OCI-LY7 (cell line): ENCODE measurements around the gene ZNF536. TPM values are rescaled to one million over a fixed set of nuclear protein-coding genes. Genes with fewer than 3 reads are reported as not detected.

Experiments
- BruUV-seq: library from RNA; stranded (reverse); fragments of 400-500 nt; replicated peaks from 2 replicates; lab custom pipeline; 2021; lab: Mats Ljungman, UMichigan
- CTCF ChIA-PET: fragments of 300-600 bp; sonication (Branson Sonifier 250); formaldehyde crosslinking; loops from one replicate; lab custom pipeline; 2022; ENCODE audit warnings: antibody characterized with exemption; ENCODE audit not compliant: unreplicated experiment; lab: Charles Lee
- POLR2A ChIA-PET: fragments of 300-600 bp; sonication (Branson Sonifier 250); formaldehyde crosslinking; loops from one replicate; lab custom pipeline; 2022; ENCODE audit warnings: antibody characterized with exemption; lab: Charles Lee
- DNase-seq: peaks from one replicate; pipeline ENCODE4 v3.0.0-alpha.2; 2015; ENCODE audit warnings: low spot score
- H2AFZ ChIP-seq: fragments of 200-600 bp; sonication (generic), shearing (Covaris generic); 2 replicates; pipeline ENCODE4 v1.6.1; 2014; ENCODE audit warnings: mild to moderate bottlenecking, antibody characterized with exemption, low read length, moderate library complexity
- H3K27ac ChIP-seq: fragments of 200-600 bp; sonication (generic); 2 replicates; pipeline ENCODE4 v1.5.1; 2014; ENCODE audit warnings: mixed run types, low read depth, mild to moderate bottlenecking, moderate library complexity, low read length, inconsistent platforms; ENCODE audit not compliant: poor library complexity, severe bottlenecking
- H3K36me3 ChIP-seq: fragments of 200-600 bp; sonication (generic); 2 replicates; pipeline ENCODE4 v1.6.1; 2014; ENCODE audit warnings: mild to moderate bottlenecking, antibody characterized with exemption, low read length, moderate library complexity, mixed read lengths; ENCODE audit not compliant: insufficient read depth
- H3K4me1 ChIP-seq: fragments of 200-600 bp; sonication (generic); 2 replicates; pipeline ENCODE4 v1.5.1; 2014; ENCODE audit warnings: mild to moderate bottlenecking, low read length; ENCODE audit not compliant: insufficient read depth, poor library complexity, severe bottlenecking
- H3K4me2 ChIP-seq: fragments of 200-600 bp; sonication (generic); 2 replicates; pipeline ENCODE4 v1.6.1; 2014; ENCODE audit warnings: mild to moderate bottlenecking, low read length
- H3K4me3 ChIP-seq: fragments of 200-600 bp; sonication (generic); 2 replicates; pipeline ENCODE4 v1.5.1; 2014; ENCODE audit warnings: mild to moderate bottlenecking, low read depth, low read length; ENCODE audit not compliant: poor library complexity, severe bottlenecking
- H3K79me2 ChIP-seq: fragments of 200-600 bp; sonication (generic); 2 replicates; pipeline ENCODE4 v1.6.1; 2016; ENCODE audit warnings: low read depth, mild to moderate bottlenecking, low read length, moderate library complexity, mixed read lengths; ENCODE audit not compliant: insufficient read depth
- H3K9me2 ChIP-seq: fragments of 200-600 bp; sonication (generic); 2 replicates; pipeline ENCODE4 v1.6.1; 2016; ENCODE audit warnings: mild to moderate bottlenecking, low read length, mixed read lengths; ENCODE audit not compliant: insufficient read depth
- H3K9me3 ChIP-seq: fragments of 200-600 bp; sonication (generic); 2 replicates; pipeline ENCODE4 v1.6.1; 2014; ENCODE audit warnings: mild to moderate bottlenecking, mixed run types, low read length, mixed read lengths
- H4K20me1 ChIP-seq: fragments of 200-600 bp; sonication (generic); 2 replicates; pipeline ENCODE4 v1.6.1; 2014; ENCODE audit warnings: mild to moderate bottlenecking, antibody characterized with exemption, low read length, moderate library complexity, mixed read lengths; ENCODE audit not compliant: insufficient read depth
- EZH2phosphoT487 ChIP-seq: fragments of 200-600 bp; sonication (generic); IDR thresholded peaks from 2 replicates; pipeline ENCODE4 v1.6.1; 2018; ENCODE audit warnings: low read depth, borderline replicate concordance, mild to moderate bottlenecking, mixed run types, antibody characterized with exemption, low read length, moderate library complexity, mixed read lengths
- intact Hi-C: fragments of 100-400 bp; cut with micrococcal nuclease; formaldehyde crosslinking; loops from one replicate; pipeline ENCODE4 v1.10.0; 2022; ENCODE audit not compliant: unreplicated experiment
- total RNA-seq, 2 experiments: library from RNA; depleted of rRNA in 1 of 2; stranded (reverse); fragments of >200 nt in 1 of 2; shearing (Covaris generic) in 1 of 2; gene quantifications; 2 replicates each; pipeline ENCODE4 v1.2.3, GENCODE V29; 2014 to 2022
- TF ChIP-seq, protein P1 (sequence below): fragments of 200-600 bp; sonication (generic); conservative IDR thresholded peaks from 2 replicates; pipeline ENCODE4 v1.5.1; 2014; ENCODE audit warnings: mild to moderate bottlenecking, antibody characterized with exemption, low read length, moderate library complexity, mixed read lengths

ZNF536 gene
- total RNA-seq, 2 experiments from 2014 or later = 0.06 to 0.30 TPM

DNA sequence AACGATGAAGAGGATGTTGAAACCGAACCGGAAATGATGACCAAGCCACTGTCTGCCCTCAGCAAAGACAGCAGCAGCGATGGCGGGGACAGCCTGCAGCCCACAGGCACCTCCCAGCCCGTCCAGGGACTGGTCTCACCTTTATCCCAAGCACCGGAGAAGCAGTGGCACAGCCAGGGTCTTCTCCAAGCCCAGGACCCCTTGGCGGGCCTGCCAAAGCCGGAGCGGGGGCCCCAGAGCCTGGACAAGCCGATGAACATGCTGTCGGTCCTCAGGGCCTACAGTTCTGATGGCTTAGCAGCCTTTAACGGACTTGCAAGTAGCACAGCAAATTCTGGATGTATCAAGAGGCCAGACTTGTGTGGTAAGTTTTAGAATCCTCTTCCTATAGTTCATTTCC lies 177.0 kb downstream of the ZNF536 start:
- BruUV-seq = no TSS peak
- H3K9me2 ChIP-seq = no peaks in the 10 kb centered on the region
- DNase-seq = no peak
- H3K36me3 ChIP-seq = no peaks in the 10 kb centered on the region
- peaks cover 10% of the 10 kb centered on the region for H3K4me1 ChIP-seq
- TF ChIP-seq, protein P1, sequence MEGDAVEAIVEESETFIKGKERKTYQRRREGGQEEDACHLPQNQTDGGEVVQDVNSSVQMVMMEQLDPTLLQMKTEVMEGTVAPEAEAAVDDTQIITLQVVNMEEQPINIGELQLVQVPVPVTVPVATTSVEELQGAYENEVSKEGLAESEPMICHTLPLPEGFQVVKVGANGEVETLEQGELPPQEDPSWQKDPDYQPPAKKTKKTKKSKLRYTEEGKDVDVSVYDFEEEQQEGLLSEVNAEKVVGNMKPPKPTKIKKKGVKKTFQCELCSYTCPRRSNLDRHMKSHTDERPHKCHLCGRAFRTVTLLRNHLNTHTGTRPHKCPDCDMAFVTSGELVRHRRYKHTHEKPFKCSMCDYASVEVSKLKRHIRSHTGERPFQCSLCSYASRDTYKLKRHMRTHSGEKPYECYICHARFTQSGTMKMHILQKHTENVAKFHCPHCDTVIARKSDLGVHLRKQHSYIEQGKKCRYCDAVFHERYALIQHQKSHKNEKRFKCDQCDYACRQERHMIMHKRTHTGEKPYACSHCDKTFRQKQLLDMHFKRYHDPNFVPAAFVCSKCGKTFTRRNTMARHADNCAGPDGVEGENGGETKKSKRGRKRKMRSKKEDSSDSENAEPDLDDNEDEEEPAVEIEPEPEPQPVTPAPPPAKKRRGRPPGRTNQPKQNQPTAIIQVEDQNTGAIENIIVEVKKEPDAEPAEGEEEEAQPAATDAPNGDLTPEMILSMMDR = no peak
- TF ChIP-seq EZH2phosphoT487 = no peak
- ChIA-PET CTCF (no interaction called here), POLR2A (no interaction called here)
- no peak overlapping the region for H2AFZ ChIP-seq
- no peaks in the 10 kb centered on the region for H3K9me3 ChIP-seq
- no peaks in the 10 kb centered on the region for H4K20me1 ChIP-seq
- H3K27ac ChIP-seq = no peak overlapping the region
- no peaks in the 10 kb centered on the region for H3K79me2 ChIP-seq
- no peak overlapping the region for H3K4me3 ChIP-seq
- H3K4me2 ChIP-seq = no peak overlapping the region
- intact Hi-C loops = no loop called here

DNA sequence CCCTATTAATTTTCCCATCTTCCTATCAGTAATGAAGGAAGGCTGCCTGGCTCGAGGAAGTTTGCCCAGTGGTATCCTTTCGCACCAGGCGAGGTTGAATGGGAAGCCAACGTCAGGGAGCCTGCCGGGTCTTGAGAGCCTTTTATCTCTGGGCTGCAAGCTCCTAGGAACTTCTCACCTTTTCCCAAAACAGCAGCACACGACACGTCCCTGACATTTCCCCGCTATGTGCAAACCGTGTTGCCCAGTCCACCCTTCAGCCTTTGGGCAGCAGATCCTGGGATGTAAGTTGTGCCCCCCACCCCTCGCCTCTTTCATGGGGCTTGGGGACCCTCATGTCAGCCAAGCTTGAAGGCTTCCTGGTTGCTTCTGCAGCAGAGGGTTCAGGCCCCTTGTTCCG lies 179.1 kb downstream of the ZNF536 start:
- Histone ChIP-seq H3K79me2 (no peaks in the 10 kb centered on the region), H3K4me3 (no peak overlapping the region), H2AFZ (no peak overlapping the region), H4K20me1 (no peaks in the 10 kb centered on the region), H3K9me2 (no peaks in the 10 kb centered on the region), H3K27ac (no peak overlapping the region), H3K4me1 (peaks cover 10% of the 10 kb centered on the region), H3K4me2 (no peak overlapping the region), H3K36me3 (no peaks in the 10 kb centered on the region), H3K9me3 (no peaks in the 10 kb centered on the region)
- intact Hi-C loops = no loop called here
- no peak for TF ChIP-seq EZH2phosphoT487
- TF ChIP-seq, protein P1 = no peak
- no TSS peak for BruUV-seq
- ChIA-PET CTCF (no interaction called here), POLR2A (interaction anchor here (0.9 to 1.5 kb wide), 3 partner anchors 10 to 49 kb away, joined by 3 to 5 read pairs (median 3); no protein-coding TSS in a partner anchor)
- DNase-seq = no peak

DNA sequence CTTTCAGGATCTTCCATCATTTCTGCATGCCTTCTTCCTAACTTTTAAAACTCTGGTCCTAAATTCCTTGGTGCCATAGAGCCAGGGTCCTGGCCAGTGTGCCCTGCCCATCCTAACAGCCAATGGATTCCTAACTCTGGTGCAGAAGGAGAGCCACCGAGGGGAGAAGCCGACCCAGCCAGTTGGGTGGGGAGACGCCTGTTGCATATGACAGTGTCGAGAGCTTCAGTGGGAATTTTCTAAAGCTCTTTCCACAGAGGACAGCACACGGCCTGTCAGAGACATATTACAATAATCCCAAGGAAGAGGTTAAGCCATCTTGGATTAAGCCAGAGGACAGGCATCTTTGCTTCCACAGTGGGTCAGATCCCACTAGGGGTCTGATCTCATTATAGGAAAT lies 180.4 kb downstream of the ZNF536 start:
- Histone ChIP-seq H3K79me2 (no peaks in the 10 kb centered on the region), H3K9me3 (no peaks in the 10 kb centered on the region), H3K9me2 (no peaks in the 10 kb centered on the region), H3K36me3 (no peaks in the 10 kb centered on the region), H3K4me3 (no peak overlapping the region), H3K4me2 (no peak overlapping the region), H4K20me1 (no peaks in the 10 kb centered on the region), H3K27ac (no peak overlapping the region), H2AFZ (no peak overlapping the region), H3K4me1 (peaks cover 10% of the 10 kb centered on the region)
- TF ChIP-seq, protein P1 = no peak
- no peak for TF ChIP-seq EZH2phosphoT487
- intact Hi-C loops = no loop called here
- ChIA-PET POLR2A (interaction anchor here (0.7 kb wide), 1 partner anchor 10 kb away, joined by 3 read pairs; no protein-coding TSS in a partner anchor), CTCF (no interaction called here)
- no TSS peak for BruUV-seq
- DNase-seq = no peak
